ENCODE data around the gene ERAL1. TPM values are rescaled to one million over a fixed set of nuclear protein-coding genes. Genes with fewer than 3 reads are reported as not detected.

ERAL1 gene
- polyA plus RNA-seq, 3 donors, result 27.7 to 34.5 (median 33.8) TPM

GRCh38 chr17:28879886-28880571 lies 25.2 kb downstream of the ERAL1 start:
- Histone ChIP-seq H3K79me2 (ENCODE audit: insufficient read depth, low read length) (peaks cover 4% of the 10 kb centered on the region), H3K36me3 (replicated peaks in 1 of 2; ENCODE audit: control insufficient read depth in 1 of 2, insufficient read depth in 2 of 2, low read length in 2 of 2) (peaks cover 64 to 73% of the 10 kb centered on the region in 2 donors), H4K20me1 (ENCODE audit: insufficient read depth, low read length) (peaks cover 62% of the 10 kb centered on the region), H3K4me2 (replicated peaks; ENCODE audit: extremely low read depth, low read length, poor library complexity, severe bottlenecking) (no peak overlapping the region), H3K4me1 (ENCODE audit: control insufficient read depth in 1 of 2, insufficient read depth in 2 of 2, low read length in 2 of 2) (no peaks in the 10 kb centered on the region), H3K9me3 (replicated peaks in 1 of 2; ENCODE audit: control insufficient read depth in 1 of 2, insufficient read depth in 1 of 2, low read length in 2 of 2) (no peaks in the 10 kb centered on the region), H3K27ac (ENCODE audit: low read depth in 1 of 2, low read length in 2 of 2) (no peak overlapping the region), H3K9ac (ENCODE audit: insufficient read depth, low read length, poor library complexity, severe bottlenecking) (no peak overlapping the region), H3K4me3 (replicated peaks in 1 of 3; ENCODE audit: low read depth in 2 of 3, low read length in 3 of 3) (no peak overlapping the region), H3K27me3 (ENCODE audit: control insufficient read depth in 2 of 2, insufficient read depth in 2 of 2, low read length in 2 of 2) (no peaks in the 10 kb centered on the region), H2AFZ (ENCODE audit: insufficient read depth, low read depth, low read length, poor library complexity, severe bottlenecking) (no peak overlapping the region)
- WGBS (ENCODE audit: insufficient coverage), result 82% methylated on average over 9 of the region's 9 CpGs
- Mint-ChIP-seq H3K4me1 (peaks cover 2% of the 10 kb centered on the region), H3K27ac (peak overlapping the region in 2 of 7 donors; percentile 11 to 24), H3K27me3 (ENCODE audit: low read depth in 3 of 3) (no peaks in the 10 kb centered on the region), H3K4me3 (no peak overlapping the region), H3K9me3 (peaks cover 0 to 2% (median 0%) of the 10 kb centered on the region in 7 donors), H3K36me3 (peaks cover 68% of the 10 kb centered on the region in 2 donors)
- DNase-seq, result no peak
- no peak for TF ChIP-seq CTCF (IDR thresholded peaks at IDR 0.05)
- intact Hi-C loops (cut with micrococcal nuclease), result no loop called here

GRCh38 chr17:28880572-28880945 lies 25.7 kb downstream of the ERAL1 start:
- Histone ChIP-seq H3K9ac (ENCODE audit: insufficient read depth, low read length, poor library complexity, severe bottlenecking) (no peak overlapping the region), H2AFZ (ENCODE audit: insufficient read depth, low read depth, low read length, poor library complexity, severe bottlenecking) (no peak overlapping the region), H4K20me1 (ENCODE audit: insufficient read depth, low read length) (peaks cover 67% of the 10 kb centered on the region), H3K27ac (ENCODE audit: low read depth in 1 of 2, low read length in 2 of 2) (no peak overlapping the region), H3K4me1 (ENCODE audit: control insufficient read depth in 1 of 2, insufficient read depth in 2 of 2, low read length in 2 of 2) (no peaks in the 10 kb centered on the region), H3K36me3 (replicated peaks in 1 of 2; ENCODE audit: control insufficient read depth in 1 of 2, insufficient read depth in 2 of 2, low read length in 2 of 2) (peaks cover 69 to 78% of the 10 kb centered on the region in 2 donors), H3K9me3 (replicated peaks in 1 of 2; ENCODE audit: control insufficient read depth in 1 of 2, insufficient read depth in 1 of 2, low read length in 2 of 2) (no peaks in the 10 kb centered on the region), H3K27me3 (ENCODE audit: control insufficient read depth in 2 of 2, insufficient read depth in 2 of 2, low read length in 2 of 2) (no peaks in the 10 kb centered on the region), H3K79me2 (ENCODE audit: insufficient read depth, low read length) (peaks cover 4% of the 10 kb centered on the region), H3K4me2 (replicated peaks; ENCODE audit: extremely low read depth, low read length, poor library complexity, severe bottlenecking) (no peak overlapping the region), H3K4me3 (replicated peaks in 1 of 3; ENCODE audit: low read depth in 2 of 3, low read length in 3 of 3) (no peak overlapping the region)
- WGBS (ENCODE audit: insufficient coverage), result 96% methylated on average over 5 of the region's 10 CpGs
- intact Hi-C loops (cut with micrococcal nuclease), result no loop called here
- Mint-ChIP-seq H3K4me3 (no peak overlapping the region), H3K36me3 (peaks cover 73% of the 10 kb centered on the region in 2 donors), H3K9me3 (peaks cover 0 to 2% (median 0%) of the 10 kb centered on the region in 7 donors), H3K4me1 (peaks cover 2% of the 10 kb centered on the region), H3K27me3 (ENCODE audit: low read depth in 3 of 3) (no peaks in the 10 kb centered on the region), H3K27ac (no peak overlapping the region)
- no peak for TF ChIP-seq CTCF (IDR thresholded peaks at IDR 0.05)
- no peak for DNase-seq
